Transverse colon (tissue), 4 donors: Measurements from ENCODE around the gene BUB3.

Experiments used
- CTCF ChIP-seq, 5 experiments: fragments of 200-600 bp in 3 of 5; fragments of 450-650 bp in 2 of 5; sonication (generic) in 3 of 5; IDR thresholded peaks; 1 replicate in 2 of 5; 2 replicates in 3 of 5; pipeline ENCODE4 v1.5.1; 2016 to 2017; ENCODE audit warnings: antibody characterized with exemption in 5 of 5, inconsistent platforms in 3 of 5, mild to moderate bottlenecking in 2 of 5, moderate library complexity in 1 of 5
- EP300 ChIP-seq: sonication (generic); formaldehyde crosslinking; IDR thresholded peaks from one replicate; pipeline ENCODE4 v1.6.1; 2017; ENCODE audit warnings: antibody characterized with exemption, low read depth
- POLR2A ChIP-seq: fragments of 450-650 bp; IDR thresholded peaks from one replicate; pipeline ENCODE4 v1.6.1; 2016; ENCODE audit warnings: antibody characterized with exemption, mild to moderate bottlenecking, moderate library complexity
- POLR2AphosphoS5 ChIP-seq, 3 donors: sonication (generic); formaldehyde crosslinking; IDR thresholded peaks; one replicate each; pipeline ENCODE4 v1.6.1; 2016; ENCODE audit warnings: antibody characterized with exemption in 3 of 3

GRCh38 chr10:123129618-123130271 lies 24.5 kb upstream of the BUB3 start:
- TF ChIP-seq CTCF (IDR thresholded peaks at IDR 0.05) (no peak), POLR2A (no peak), EP300 (no peak), POLR2AphosphoS5 (IDR thresholded peaks at IDR 0.05) (no peak)
